ENCODE results near the gene CDKAL1.

Gene CDKAL1

DNA sequence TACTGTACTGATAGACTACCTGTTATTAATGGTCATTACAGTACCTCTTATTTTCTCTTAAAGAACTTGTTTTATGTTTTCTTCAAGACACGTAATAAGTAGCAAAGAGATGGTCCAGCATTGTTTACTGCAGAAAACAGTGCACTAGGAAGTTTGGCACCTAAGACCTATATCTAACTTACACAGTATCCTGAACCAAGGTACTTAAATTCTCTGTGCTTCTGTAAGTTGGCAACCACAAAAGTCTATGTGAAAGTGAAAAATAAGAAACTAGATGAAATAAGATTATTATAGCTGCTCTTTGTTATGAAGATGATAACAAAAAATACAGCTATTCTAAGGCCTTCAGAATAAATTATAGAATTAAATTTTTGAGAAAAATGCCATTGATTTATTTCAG is 647.6 kb downstream of the CDKAL1 start:
- H2AK5ac ChIP-seq (ENCODE audit: low read length) = no peak overlapping the region
- H3K79me1 ChIP-seq (ENCODE audit: low read length) = no peaks in the 10 kb centered on the region
- H3K4me1 ChIP-seq (ENCODE audit: control insufficient read depth, low read depth, low read length) = no peaks in the 10 kb centered on the region
- H4K5ac ChIP-seq (ENCODE audit: low read length) = no peak overlapping the region
- no peaks in the 10 kb centered on the region for H3K27me3 ChIP-seq (ENCODE audit: insufficient read depth, low read length, poor library complexity)
- no peak overlapping the region for H3K23ac ChIP-seq (ENCODE audit: low read length)
- H3K4ac ChIP-seq (ENCODE audit: low read depth, low read length) = no peak overlapping the region
- no peak overlapping the region for H2BK5ac ChIP-seq (ENCODE audit: low read length)
- H3K4me3 ChIP-seq (ENCODE audit: low read length) = no peak overlapping the region
- no peak overlapping the region for H3K56ac ChIP-seq (ENCODE audit: low read length)
- no peak overlapping the region for H4K8ac ChIP-seq (ENCODE audit: low read depth, low read length)
- no peak overlapping the region for H2BK120ac ChIP-seq (ENCODE audit: low read depth, low read length)
- H3K27ac ChIP-seq (ENCODE audit: low read depth, low read length) = no peak overlapping the region
- H3K9ac ChIP-seq (ENCODE audit: low read length) = no peak overlapping the region
- DNase-seq = no peak
- no peaks in the 10 kb centered on the region for H3K36me3 ChIP-seq (ENCODE audit: control insufficient read depth, insufficient read depth, low read length)
- H3K4me2 ChIP-seq (ENCODE audit: low read length) = no peak overlapping the region
- no peak overlapping the region for H3K18ac ChIP-seq (ENCODE audit: low read length)
- H2BK15ac ChIP-seq (replicated peaks; ENCODE audit: low read depth) = no peak overlapping the region
- no peaks in the 10 kb centered on the region for H3K79me2 ChIP-seq (ENCODE audit: control insufficient read depth, insufficient read depth, low read length)
- WGBS (ENCODE audit: extremely low coverage, insufficient coverage, low lambda C conversion rate) = no CpG with 5 or more reads among the region's 1 CpG

DNA sequence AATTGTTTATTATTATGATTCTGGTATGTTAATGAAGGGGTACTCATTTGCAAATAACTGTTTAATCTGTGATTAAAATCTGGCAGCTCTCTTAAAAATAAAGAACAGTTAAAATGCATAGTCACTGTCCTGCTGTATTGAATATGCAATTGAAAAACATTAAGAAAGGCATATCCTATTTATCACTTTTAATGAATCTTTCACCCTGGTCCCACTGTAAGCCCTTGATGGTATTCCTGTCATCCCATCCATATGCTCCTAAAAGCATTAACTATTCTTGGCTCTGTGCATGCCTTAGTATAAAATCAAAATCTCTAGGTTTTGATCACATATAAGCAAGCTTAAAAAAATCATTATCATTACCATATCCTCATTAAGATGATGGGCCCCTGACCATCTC is 648.3 kb downstream of the CDKAL1 start:
- Histone ChIP-seq H3K4me1 (ENCODE audit: control insufficient read depth, low read depth, low read length) (no peaks in the 10 kb centered on the region), H3K9ac (ENCODE audit: low read length) (no peak overlapping the region), H3K56ac (ENCODE audit: low read length) (no peak overlapping the region), H3K79me1 (ENCODE audit: low read length) (no peaks in the 10 kb centered on the region), H3K79me2 (ENCODE audit: control insufficient read depth, insufficient read depth, low read length) (no peaks in the 10 kb centered on the region), H2BK15ac (replicated peaks; ENCODE audit: low read depth) (no peak overlapping the region), H3K4me3 (ENCODE audit: low read length) (no peak overlapping the region), H2AK5ac (ENCODE audit: low read length) (no peak overlapping the region), H4K8ac (ENCODE audit: low read depth, low read length) (no peak overlapping the region), H3K4ac (ENCODE audit: low read depth, low read length) (no peak overlapping the region), H2BK5ac (ENCODE audit: low read length) (no peak overlapping the region), H3K27ac (ENCODE audit: low read depth, low read length) (no peak overlapping the region), H2BK120ac (ENCODE audit: low read depth, low read length) (no peak overlapping the region), H3K23ac (ENCODE audit: low read length) (no peak overlapping the region), H3K4me2 (ENCODE audit: low read length) (no peak overlapping the region), H3K18ac (ENCODE audit: low read length) (no peak overlapping the region), H3K27me3 (ENCODE audit: insufficient read depth, low read length, poor library complexity) (no peaks in the 10 kb centered on the region), H4K5ac (ENCODE audit: low read length) (no peak overlapping the region), H3K36me3 (ENCODE audit: control insufficient read depth, insufficient read depth, low read length) (no peaks in the 10 kb centered on the region)
- no peak for DNase-seq

GRCh38 chr6:21185861-21186478 is 651.7 kb downstream of the CDKAL1 start:
- WGBS (ENCODE audit: extremely low coverage, insufficient coverage, low lambda C conversion rate) = no CpG with 5 or more reads among the region's 4 CpGs
- no peak overlapping the region for H3K27ac ChIP-seq (ENCODE audit: low read depth, low read length)

GRCh38 chr6:21186479-21187055 is 652.3 kb downstream of the CDKAL1 start:
- no peak overlapping the region for H4K8ac ChIP-seq (ENCODE audit: low read depth, low read length)
- no peak overlapping the region for H2BK15ac ChIP-seq (replicated peaks; ENCODE audit: low read depth)
- no peak overlapping the region for H2BK5ac ChIP-seq (ENCODE audit: low read length)
- no peak overlapping the region for H3K18ac ChIP-seq (ENCODE audit: low read length)
- H3K4ac ChIP-seq (ENCODE audit: low read depth, low read length) = no peak overlapping the region
- no peaks in the 10 kb centered on the region for H3K79me2 ChIP-seq (ENCODE audit: control insufficient read depth, insufficient read depth, low read length)
- no peaks in the 10 kb centered on the region for H3K79me1 ChIP-seq (ENCODE audit: low read length)
- no peaks in the 10 kb centered on the region for H3K4me1 ChIP-seq (ENCODE audit: control insufficient read depth, low read depth, low read length)
- WGBS (ENCODE audit: extremely low coverage, insufficient coverage, low lambda C conversion rate) = no CpG with 5 or more reads among the region's 2 CpGs
- H3K9ac ChIP-seq (ENCODE audit: low read length) = no peak overlapping the region
- no peak overlapping the region for H2BK120ac ChIP-seq (ENCODE audit: low read depth, low read length)
- no peak overlapping the region for H3K23ac ChIP-seq (ENCODE audit: low read length)
- H3K4me3 ChIP-seq (ENCODE audit: low read length) = no peak overlapping the region
- no peak overlapping the region for H3K4me2 ChIP-seq (ENCODE audit: low read length)
- H3K27me3 ChIP-seq (ENCODE audit: insufficient read depth, low read length, poor library complexity) = no peaks in the 10 kb centered on the region
- no peak overlapping the region for H2AK5ac ChIP-seq (ENCODE audit: low read length)
- no peak overlapping the region for H3K56ac ChIP-seq (ENCODE audit: low read length)
- no peak overlapping the region for H4K5ac ChIP-seq (ENCODE audit: low read length)
- H3K27ac ChIP-seq (ENCODE audit: low read depth, low read length) = no peak overlapping the region
- no peaks in the 10 kb centered on the region for H3K36me3 ChIP-seq (ENCODE audit: control insufficient read depth, insufficient read depth, low read length)
- DNase-seq = no peak

More at GRCh38 chr6:21185861-21186478, 651.7 kb downstream of the CDKAL1 start:
- Histone ChIP-seq H2BK5ac (ENCODE audit: low read length) (no peak overlapping the region), H3K4ac (ENCODE audit: low read depth, low read length) (no peak overlapping the region), H3K18ac (ENCODE audit: low read length) (no peak overlapping the region), H4K5ac (ENCODE audit: low read length) (no peak overlapping the region), H2BK120ac (ENCODE audit: low read depth, low read length) (no peak overlapping the region), H3K9ac (ENCODE audit: low read length) (no peak overlapping the region), H4K8ac (ENCODE audit: low read depth, low read length) (no peak overlapping the region), H3K4me1 (ENCODE audit: control insufficient read depth, low read depth, low read length) (no peaks in the 10 kb centered on the region), H3K4me2 (ENCODE audit: low read length) (no peak overlapping the region), H3K79me1 (ENCODE audit: low read length) (no peaks in the 10 kb centered on the region), H2AK5ac (ENCODE audit: low read length) (no peak overlapping the region), H3K36me3 (ENCODE audit: control insufficient read depth, insufficient read depth, low read length) (no peaks in the 10 kb centered on the region), H3K79me2 (ENCODE audit: control insufficient read depth, insufficient read depth, low read length) (no peaks in the 10 kb centered on the region), H3K4me3 (ENCODE audit: low read length) (no peak overlapping the region), H3K23ac (ENCODE audit: low read length) (no peak overlapping the region), H2BK15ac (replicated peaks; ENCODE audit: low read depth) (no peak overlapping the region), H3K56ac (ENCODE audit: low read length) (no peak overlapping the region), H3K27me3 (ENCODE audit: insufficient read depth, low read length, poor library complexity) (no peaks in the 10 kb centered on the region)
- peak; percentile 65 for DNase-seq

GRCh38 chr6:21187485-21187884 is 653.2 kb downstream of the CDKAL1 start:
- no peaks in the 10 kb centered on the region for H3K79me1 ChIP-seq (ENCODE audit: low read length)
- no CpG with 5 or more reads among the region's 2 CpGs for WGBS (ENCODE audit: extremely low coverage, insufficient coverage, low lambda C conversion rate)
- no peaks in the 10 kb centered on the region for H3K27me3 ChIP-seq (ENCODE audit: insufficient read depth, low read length, poor library complexity)
- no peaks in the 10 kb centered on the region for H3K4me1 ChIP-seq (ENCODE audit: control insufficient read depth, low read depth, low read length)
- no peak overlapping the region for H3K23ac ChIP-seq (ENCODE audit: low read length)
- H3K4me2 ChIP-seq (ENCODE audit: low read length) = no peak overlapping the region
- H2AK5ac ChIP-seq (ENCODE audit: low read length) = no peak overlapping the region
- H3K27ac ChIP-seq (ENCODE audit: low read depth, low read length) = no peak overlapping the region
- DNase-seq = peak; percentile 26
- H4K8ac ChIP-seq (ENCODE audit: low read depth, low read length) = no peak overlapping the region
- no peak overlapping the region for H3K18ac ChIP-seq (ENCODE audit: low read length)
- H3K56ac ChIP-seq (ENCODE audit: low read length) = no peak overlapping the region
- H3K9ac ChIP-seq (ENCODE audit: low read length) = no peak overlapping the region
- H2BK15ac ChIP-seq (replicated peaks; ENCODE audit: low read depth) = no peak overlapping the region
- H3K4me3 ChIP-seq (ENCODE audit: low read length) = no peak overlapping the region
- no peak overlapping the region for H4K5ac ChIP-seq (ENCODE audit: low read length)
- no peak overlapping the region for H3K4ac ChIP-seq (ENCODE audit: low read depth, low read length)
- no peak overlapping the region for H2BK120ac ChIP-seq (ENCODE audit: low read depth, low read length)
- no peaks in the 10 kb centered on the region for H3K79me2 ChIP-seq (ENCODE audit: control insufficient read depth, insufficient read depth, low read length)
- no peak overlapping the region for H2BK5ac ChIP-seq (ENCODE audit: low read length)
- no peaks in the 10 kb centered on the region for H3K36me3 ChIP-seq (ENCODE audit: control insufficient read depth, insufficient read depth, low read length)
